ENCODE data around the gene GPC3. TPM values are rescaled to one million over a fixed set of nuclear protein-coding genes. Genes with fewer than 3 reads are reported as not detected.

Gene GPC3
- total and polyA plus RNA-seq, 2 donors (not counting 3 experiments of a cell fraction or from before 2014, with no cell fraction given), result not detected

- BruUV-seq (replicated peaks), result no TSS peak
These were observed 10.4 kb upstream of the GPC3 start for GRCh38 chrX:133995759-133996158.

More at GRCh38 chrX:133995759-133996158, 10.4 kb upstream of the GPC3 start:
- no peak for FAIRE-seq
- Histone ChIP-seq H3K4me1 (ENCODE audit: control insufficient read depth, extremely low read depth, insufficient read depth, low read length) (no peaks in the 10 kb centered on the region), H3K9me3 (replicated peaks; ENCODE audit: control insufficient read depth, insufficient read depth, low read length) (no peaks in the 10 kb centered on the region), H3K79me2 (ENCODE audit: control insufficient read depth, insufficient read depth, low read length) (no peaks in the 10 kb centered on the region), H3K36me3 (ENCODE audit: control insufficient read depth in 2 of 2, extremely low read depth in 1 of 2, insufficient read depth in 2 of 2, low read length in 2 of 2) (no peaks in the 10 kb centered on the region), H3K4me3 (replicated peaks in 1 of 3; ENCODE audit: insufficient read depth in 1 of 3, low read depth in 1 of 3, low read length in 3 of 3) (no peak overlapping the region), H3K27me3 (ENCODE audit: control insufficient read depth in 2 of 2, insufficient read depth in 2 of 2, low read length in 2 of 2) (no peaks in the 10 kb centered on the region), H2AFZ (ENCODE audit: low read depth, low read length) (no peak overlapping the region), H3K4me2 (ENCODE audit: insufficient read depth, low read length) (no peak overlapping the region), H3K9me1 (replicated peaks; ENCODE audit: control insufficient read depth, extremely low read depth, insufficient read depth, low read length) (no peaks in the 10 kb centered on the region), H4K20me1 (replicated peaks; ENCODE audit: control insufficient read depth, extremely low read depth, insufficient read depth, low read length) (no peaks in the 10 kb centered on the region), H3K27ac (ENCODE audit: insufficient read depth, low read depth, low read length) (no peak overlapping the region), H3K9ac (replicated peaks; ENCODE audit: extremely low read depth, insufficient read depth, low read length) (no peak overlapping the region)
- ChIA-PET CTCF (no interaction called here), POLR2A (no interaction called here)
- dilution Hi-C loops (cut with MboI; ENCODE audit: extremely low pct_ligation_motif_present, low sequenced_read_pairs), result no loop called here
- intact Hi-C loops (cut with micrococcal nuclease), result no loop called here
- DNase-seq (ENCODE audit: low read depth, low spot score), result no peak
- TF ChIP-seq POLR2A (IDR thresholded peaks at IDR 0.05; ENCODE audit: low read depth, low read length) (no peak), CTCF (IDR thresholded peaks at IDR 0.05; ENCODE audit: extremely low read depth in 1 of 2, insufficient read depth in 1 of 2, low read depth in 1 of 2, low read length in 2 of 2) (no peak), JUN (IDR thresholded peaks at IDR 0.05; ENCODE audit: borderline replicate concordance, insufficient read depth, insufficient read length, low read depth) (no peak), EZH2 (IDR thresholded peaks at IDR 0.05; ENCODE audit: borderline replicate concordance, low read depth, low read length, severe bottlenecking) (no peak), POLR2AphosphoS5 (IDR thresholded peaks at IDR 0.05; ENCODE audit: insufficient read depth, low read depth, low read length) (no peak), MYC (IDR thresholded peaks at IDR 0.05; ENCODE audit: low read depth, low read length) (no peak)
